Endothelial cell of hepatic sinusoid (primary cell): ENCODE measurements around the gene NHLRC2.

Experiments used
- in situ Hi-C: cut with HindIII; loops from 2 replicates; pipeline ENCODE4 v1.10.0; 2017; ENCODE audit warnings: low sequenced_read_pairs

The NHLRC2 gene

DNA sequence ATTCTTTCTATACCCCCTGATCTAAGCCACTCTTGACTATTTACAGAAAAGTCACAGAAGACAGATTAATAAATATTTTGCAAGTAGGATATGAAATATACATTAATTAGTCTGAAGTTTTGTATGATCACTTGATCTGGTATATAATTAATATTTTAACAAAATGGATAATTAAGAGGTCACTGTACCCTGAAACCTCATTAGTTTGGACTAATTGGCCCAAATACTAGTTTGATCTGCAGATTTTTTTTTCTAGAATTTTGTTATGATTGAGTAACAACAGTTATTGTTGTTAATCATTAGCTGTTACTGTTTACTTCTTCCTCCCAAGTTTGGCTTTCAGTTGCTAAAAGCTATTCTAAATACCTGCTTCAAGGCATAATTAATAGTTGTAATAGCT is 2.7 kb downstream of the NHLRC2 start:
- in situ Hi-C loops: loop anchor here (5.0 kb wide), 1 partner anchor 50 kb away; no protein-coding TSS in a partner anchor

DNA sequence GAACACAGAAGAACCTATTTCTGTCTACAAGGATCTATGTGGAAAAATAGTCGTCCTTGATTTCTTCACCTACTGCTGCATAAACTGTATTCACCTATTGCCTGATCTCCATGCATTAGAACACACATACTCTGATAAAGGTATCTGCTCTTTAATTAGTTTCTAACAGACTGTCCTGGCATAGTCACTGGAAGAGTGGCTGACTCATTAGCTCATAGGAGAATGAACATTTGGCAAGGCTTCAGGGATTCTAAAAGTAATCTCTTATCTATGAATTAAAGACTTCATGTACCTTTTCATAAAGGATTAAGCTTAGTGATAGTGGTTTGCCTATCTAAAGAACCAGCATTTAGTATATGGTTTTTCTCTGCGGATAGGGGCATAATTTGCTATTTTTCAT is 4.1 kb downstream of the NHLRC2 start:
- in situ Hi-C loops: loop anchor here (5.0 kb wide), 1 partner anchor 49 kb away; no protein-coding TSS in a partner anchor

DNA sequence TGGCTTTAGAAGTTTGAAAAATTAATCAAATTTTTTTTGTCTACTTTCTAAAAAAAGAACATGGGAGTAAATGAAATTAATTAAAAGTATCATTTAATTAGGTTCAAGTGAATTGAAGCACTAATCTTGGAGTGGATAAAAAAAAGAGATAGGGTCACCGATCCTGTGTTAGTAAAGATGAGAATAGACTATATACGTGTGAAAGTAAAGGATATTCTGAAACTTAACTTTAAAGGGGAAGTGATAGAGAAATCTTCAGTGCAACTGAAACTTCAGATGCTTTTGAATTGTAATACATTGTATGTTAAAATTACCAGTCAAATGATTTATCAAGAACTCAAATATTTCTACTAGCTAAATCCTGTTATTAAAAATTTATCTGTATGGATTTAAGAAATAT is 4.8 kb downstream of the NHLRC2 start:
- in situ Hi-C loops: loop anchor here (5.0 kb wide), 1 partner anchor 48 kb away; no protein-coding TSS in a partner anchor

DNA sequence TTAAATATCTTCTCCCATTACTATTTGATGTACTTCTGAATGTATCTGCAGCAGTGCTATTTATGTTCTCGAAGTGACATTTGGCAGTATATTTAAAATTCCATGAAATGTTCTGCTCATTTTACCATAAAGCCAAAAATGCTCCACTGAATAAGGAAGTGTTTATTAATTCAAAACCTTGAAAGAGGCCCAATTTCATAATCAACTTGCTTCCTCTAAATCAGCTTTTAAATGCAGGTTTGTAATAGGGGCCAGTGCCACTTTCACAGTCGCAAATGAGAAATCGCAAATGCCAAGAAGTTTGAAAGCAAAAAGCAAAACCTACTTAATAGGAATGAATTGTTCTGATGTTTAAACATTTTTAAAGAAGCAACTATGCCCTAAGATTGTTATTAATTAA is 11.4 kb downstream of the NHLRC2 start:
- in situ Hi-C loops: no loop called here

DNA sequence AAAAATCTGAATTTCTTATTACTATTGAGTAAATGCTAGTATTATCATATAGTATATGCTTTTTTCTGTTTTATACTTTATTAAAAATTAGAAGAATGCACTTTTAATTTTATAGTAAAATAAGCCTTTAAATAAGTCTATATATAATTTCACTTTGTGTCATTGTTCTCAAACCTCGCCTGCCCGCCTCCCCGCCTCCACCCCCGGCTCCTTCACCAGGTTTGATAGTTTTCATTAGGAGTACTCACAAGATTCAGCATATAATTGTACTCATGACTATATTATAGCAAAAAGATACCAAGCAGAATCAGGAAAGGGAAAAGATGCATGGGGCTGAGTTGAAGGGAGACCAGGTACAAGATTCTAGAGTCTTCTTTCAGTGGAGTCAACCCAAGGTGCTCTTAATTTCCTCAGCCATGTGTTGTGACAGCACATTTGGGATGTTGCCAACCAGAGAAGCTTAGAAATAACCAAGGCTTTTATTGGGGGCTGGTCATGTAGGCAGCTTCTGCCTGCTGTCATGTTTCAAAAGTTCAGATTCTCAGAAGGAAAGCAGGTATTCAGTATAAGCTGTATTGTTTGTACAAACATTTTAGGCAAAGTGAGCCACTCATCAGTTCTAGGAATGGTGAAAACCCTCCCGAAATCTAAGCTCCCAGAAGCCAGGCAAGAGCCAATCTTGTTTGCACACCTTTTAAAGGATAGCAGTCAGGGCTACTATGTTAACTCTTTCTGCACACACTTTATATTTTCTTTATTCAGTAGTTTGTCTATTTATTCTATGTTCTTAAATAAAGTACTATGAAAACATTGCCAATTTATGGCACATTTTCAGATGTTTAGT is 12.3 kb downstream of the NHLRC2 start:
- in situ Hi-C loops: no loop called here

DNA sequence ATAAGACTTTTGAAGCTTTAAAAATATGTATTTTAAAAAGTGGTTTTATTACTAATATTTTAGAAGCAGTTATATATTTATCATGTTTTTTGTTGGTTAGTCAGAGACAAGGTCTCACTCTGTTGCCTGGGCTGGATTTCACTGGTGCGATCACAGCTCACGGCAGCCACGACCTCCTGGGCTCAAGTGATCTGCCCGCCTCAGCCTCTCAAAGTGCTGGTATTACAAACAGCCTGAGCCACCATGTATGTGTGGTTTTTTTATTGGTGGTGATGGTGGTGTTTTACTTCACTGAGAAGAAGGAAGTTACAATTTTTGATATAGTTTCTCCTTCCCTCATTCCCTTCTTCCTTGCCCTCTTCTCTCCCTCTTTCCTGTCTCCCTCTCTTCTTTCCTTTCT is 13.4 kb downstream of the NHLRC2 start:
- in situ Hi-C loops: no loop called here

DNA sequence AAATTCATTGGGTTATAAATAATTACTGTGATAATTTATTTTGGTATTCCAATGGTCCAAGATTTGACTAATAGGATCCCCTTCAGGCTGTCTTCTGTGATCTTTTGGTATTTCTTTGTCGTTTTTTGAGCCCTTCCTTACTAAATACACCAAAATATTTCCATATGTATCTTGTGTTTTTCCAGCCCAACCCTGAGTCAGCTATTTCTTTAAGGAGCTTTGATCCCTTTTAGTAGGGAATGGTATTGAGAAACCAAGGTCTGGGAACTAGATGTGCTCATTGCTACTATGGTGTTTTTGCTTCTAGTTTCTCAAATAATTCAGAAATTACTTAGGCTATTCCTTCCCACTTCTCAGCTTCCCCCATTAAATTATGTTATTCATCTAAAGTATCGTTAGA is 15.3 kb downstream of the NHLRC2 start:
- in situ Hi-C loops: no loop called here

DNA sequence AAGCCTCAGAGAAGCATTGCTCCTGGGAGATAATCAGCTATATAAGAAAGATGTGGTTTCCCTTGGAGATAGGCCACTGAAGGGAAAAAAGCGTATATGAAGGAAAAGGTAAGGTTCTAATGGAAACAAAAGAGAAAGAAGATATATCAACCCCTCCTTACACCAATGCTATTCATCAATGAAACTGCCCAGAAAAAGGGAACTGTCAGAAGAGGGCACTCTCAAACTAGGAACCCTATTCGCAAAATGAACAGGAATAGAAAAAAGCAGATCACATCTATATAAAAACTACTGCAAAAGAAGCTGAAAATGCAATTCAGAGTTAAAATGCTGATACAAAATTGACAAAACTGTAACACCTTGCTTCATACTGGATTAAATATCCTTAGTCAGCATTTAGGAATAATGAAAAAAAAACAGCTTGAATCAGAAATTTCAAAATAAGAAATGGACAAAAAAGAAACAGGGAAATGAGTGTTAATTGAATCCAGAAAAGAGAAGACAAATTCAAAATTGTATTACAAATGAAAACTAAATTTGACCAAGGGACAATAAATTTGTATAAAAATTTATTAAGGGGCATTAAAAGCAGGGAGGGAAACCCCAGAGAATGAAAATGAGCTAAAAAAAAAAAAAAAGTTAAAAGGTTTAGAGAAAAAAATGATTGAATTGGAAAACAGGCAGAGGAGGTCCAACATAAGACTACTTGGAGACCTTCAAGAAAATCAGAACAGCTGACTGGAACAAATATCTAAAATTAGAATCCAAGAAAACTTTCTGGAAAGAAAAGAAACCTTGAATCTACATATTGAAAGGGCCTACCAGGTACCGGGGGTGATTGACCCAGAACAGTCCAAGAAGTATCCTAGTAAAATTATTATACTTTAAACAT is 17.9 kb downstream of the NHLRC2 start:
- in situ Hi-C loops: no loop called here

DNA sequence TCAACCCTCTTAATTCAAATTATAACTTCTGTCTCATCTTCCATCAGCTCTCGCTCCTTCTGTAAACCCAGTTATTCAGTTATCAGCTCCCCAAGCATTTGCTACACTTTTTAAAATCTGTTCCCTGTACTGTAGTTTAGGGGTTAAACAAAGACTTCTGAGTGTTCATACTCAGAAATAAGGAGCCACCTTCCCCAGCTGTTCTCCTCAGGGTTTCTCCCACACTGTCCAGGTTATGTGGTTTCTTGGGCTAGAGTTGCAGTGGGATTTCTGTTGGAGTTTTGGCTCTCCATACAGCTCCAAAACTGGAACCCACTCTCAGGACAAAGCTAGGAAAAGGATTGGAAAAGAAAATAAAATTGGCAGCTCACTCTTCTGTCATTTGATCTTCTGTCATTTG is 20.8 kb downstream of the NHLRC2 start:
- in situ Hi-C loops: no loop called here

DNA sequence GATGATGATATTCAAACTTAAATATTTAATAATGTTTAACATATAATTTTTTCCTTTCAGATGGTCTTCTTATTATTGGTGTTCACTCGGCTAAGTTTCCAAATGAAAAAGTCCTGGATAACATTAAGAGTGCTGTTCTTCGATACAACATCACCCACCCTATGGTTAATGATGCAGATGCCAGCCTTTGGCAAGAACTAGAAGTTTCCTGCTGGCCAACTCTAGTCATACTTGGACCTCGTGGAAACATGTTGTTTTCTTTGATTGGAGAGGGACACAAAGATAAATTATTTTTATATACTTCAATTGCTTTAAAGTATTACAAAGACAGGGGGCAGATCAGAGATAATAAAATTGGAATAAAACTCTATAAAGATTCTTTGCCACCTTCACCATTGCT is 22.0 kb downstream of the NHLRC2 start:
- in situ Hi-C loops: no loop called here

DNA sequence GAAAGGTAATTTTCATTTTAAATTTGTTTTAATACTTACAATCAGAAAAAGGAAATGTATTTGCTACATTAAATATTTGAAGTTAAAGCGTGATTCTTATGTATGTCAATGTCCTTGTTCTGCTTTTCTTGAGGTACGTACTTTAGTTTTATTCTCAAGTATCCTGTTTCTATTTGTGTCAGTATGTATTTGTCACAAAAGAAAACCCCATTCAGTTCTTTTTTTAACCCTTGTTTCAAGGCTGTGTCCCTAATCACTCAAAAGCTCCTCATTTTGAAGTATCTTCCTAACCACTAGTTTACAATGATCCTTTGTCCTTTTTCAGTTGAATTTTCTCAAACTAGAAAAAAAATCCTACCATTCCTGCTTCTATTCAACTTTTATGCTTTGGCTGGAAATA is 25.2 kb downstream of the NHLRC2 start:
- in situ Hi-C loops: no loop called here

DNA sequence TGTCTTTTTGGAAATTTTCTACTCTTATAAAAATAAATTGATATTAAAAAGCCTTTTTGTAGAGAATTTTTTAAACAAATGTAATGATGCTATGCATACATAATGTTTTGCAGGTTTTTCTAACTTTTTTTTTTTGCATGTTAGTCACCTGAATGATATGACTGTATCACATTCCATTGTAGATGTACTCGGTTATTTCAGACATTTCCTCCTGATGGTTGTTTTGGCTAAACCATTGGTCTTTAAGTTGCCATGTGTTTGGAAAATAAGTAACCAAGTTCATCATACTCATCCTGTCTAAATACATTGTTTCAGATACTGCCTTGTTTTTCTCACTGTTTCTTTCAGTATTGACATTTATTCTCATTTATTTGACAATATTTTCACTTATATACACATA is 25.8 kb downstream of the NHLRC2 start:
- in situ Hi-C loops: no loop called here

DNA sequence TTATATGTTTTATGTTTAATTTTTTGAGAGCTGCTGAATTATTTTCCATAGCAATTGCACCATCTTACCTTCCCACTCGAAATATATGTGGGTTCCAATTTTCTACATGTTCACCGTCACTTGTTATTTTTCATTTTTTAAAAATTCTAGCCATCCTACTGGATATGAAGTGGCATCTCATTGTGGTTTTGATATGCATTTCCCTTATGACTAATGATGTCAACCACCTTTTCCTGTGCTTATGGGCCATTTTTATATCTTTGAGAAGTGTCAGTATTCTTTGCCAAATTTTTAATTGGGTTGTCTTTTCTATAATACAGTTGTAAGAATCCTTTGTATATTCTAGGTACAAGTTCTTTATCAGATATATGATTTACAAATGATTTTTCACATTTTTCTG is 27.8 kb downstream of the NHLRC2 start:
- in situ Hi-C loops: no loop called here

DNA sequence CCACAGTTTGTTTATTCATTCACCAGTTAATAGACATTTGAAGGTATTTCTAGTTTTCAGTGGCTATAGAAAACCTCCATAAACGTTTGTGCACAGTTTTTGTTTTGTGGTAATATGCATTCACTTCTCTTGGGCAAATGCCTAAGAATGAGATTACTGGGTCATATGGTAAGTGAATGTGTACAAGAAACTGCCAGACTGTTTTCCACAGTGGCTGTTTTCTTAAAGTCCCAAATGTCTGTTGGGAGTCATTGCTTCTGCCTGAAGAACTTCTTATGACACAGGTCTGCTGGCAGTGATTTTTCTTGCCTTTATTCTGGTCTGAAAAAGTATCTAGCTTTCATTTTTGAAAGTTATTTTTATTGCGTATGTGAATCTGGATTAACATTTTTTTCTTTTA is 35.5 kb downstream of the NHLRC2 start:
- in situ Hi-C loops: no loop called here

DNA sequence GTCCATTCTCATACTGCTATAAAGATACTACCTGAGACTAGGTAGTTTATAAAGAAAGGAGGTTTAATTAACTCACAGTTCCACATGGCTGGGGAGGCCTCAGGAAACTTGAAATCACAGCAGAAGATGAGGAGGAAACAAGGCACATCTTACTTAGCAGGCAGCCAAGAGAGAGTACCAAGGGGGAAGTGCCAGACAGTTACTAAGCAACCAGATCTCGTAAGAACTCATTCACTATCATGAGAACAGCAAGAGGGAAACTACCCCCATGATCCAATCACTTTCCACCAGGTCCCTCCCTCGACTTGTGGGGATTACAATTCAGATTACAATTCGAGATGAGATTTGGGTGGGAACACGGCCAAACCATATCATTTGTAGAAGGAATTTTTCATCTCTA is 36.3 kb downstream of the NHLRC2 start:
- in situ Hi-C loops: no loop called here

DNA sequence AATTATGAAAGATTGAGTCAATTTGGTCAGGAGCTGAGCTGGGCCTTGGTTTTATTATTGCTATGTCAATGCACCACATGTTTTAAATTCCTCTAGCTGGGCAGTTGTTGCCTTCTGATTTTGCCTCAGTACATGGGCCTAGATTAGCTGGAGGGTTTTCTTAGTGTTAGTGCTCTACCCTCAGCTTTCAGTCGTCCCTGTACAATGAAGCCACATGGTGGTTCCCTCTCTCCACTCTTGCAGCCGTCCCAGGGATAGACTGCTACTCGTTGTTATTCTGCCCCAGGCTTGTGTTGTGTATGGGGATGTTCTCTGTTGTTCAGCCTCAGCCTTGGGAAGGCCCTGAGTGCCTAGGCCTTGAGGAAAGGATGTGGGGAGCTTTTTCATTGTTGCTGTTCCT is 37.0 kb downstream of the NHLRC2 start:
- in situ Hi-C loops: no loop called here

DNA sequence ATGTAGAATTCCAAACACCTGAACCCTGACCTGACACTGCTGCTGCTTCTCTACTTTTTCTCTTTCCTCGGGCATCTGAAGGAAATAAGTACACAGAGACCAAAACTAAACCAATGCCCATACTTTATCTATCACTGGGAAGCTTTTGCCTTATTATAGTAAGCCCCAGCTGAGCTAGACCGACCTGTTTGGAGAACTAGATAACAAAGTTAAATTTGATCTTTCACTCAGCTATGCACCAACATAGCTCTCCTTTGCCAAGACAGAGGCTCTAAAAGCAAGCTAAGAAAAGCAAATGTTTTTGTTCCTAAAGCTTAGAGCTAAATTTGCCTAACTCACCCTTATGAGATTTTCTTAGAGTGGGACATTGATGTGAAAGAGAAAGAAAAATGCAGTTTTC is 39.1 kb downstream of the NHLRC2 start:
- in situ Hi-C loops: no loop called here

DNA sequence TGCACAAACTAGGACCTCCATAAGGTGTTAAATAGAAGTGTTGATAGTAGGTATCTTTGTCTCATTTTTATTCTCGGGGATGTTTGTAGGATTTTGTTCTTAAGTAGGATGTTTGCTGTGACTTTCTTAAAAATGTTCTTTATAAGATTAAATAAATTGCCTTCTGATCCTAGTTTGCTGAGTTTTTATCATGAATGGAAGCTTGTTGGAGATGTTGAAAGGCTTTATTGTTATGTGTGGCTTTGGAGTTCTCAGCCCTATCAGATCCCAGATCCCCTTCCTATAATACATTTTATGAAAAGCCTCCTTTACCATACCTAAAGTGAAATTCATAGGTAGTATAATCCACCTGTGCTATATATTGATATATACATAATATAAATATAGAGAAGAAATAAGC is 40.1 kb downstream of the NHLRC2 start:
- in situ Hi-C loops: no loop called here

DNA sequence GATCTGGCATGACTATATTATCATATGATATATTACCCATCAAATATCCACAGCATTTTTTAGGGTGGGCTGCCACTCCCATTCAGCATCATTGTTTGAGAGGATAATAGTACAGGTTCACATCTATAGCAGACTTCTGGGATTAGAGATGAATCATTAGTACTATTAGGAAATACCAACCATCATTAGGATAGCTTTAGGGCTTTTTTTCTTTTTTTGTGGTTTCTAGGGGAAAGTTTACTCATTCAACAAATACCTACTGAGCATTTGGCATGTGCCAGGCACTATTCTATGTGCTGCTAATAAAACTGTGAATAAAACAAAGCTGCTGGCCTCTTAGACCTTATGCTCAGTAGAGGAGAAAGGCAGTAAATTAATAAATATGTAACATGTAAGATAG is 40.6 kb downstream of the NHLRC2 start:
- in situ Hi-C loops: no loop called here

DNA sequence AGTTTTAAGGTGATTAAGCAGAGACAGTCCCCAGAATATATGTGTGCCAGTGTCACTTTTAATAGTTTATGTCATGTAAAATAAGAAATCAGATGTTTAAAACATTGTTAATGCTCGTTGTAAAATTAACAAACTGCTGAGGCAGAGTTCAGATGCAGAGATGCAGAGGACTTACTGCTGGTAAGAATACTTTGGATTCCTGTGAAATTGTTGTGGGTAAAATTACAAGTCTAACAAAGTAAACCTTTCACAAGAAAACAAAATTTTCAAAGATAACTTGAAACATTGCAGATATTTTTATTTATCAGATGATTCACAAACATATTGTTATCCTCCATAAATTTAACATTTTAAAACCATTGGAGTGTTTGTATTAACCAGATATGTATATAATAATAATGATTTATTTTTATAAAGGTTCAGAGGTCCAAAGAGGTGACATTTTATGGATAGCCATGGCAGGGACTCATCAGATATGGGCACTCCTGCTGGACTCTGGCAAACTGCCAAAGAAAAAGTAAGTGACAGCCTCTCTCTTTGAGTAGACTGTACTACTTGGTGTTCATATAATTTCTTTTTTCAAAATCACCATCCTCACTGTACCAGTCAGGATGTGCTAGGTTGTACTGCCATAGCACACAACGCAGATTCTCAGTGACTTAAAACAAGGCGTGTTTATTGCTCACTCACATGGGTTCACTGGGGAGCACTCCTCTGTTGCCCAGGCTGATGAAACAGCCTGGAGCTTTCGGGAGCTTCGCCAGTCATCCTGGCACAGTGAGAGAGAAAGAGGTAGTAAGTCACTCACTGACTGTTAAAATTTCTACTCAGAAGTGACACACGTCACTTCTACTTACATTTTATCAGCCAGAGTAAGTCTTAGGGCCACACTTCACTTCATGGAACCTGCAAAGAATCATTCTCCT is 43.5 kb downstream of the NHLRC2 start:
- in situ Hi-C loops: no loop called here
